Right lung (tissue), 5 donors: ENCODE measurements around the gene SF3B2. TPM values are rescaled to one million over a fixed set of nuclear protein-coding genes. Genes with fewer than 3 reads are reported as not detected.
"Not testable (repeated sequence)": the region's sequence is repeated elsewhere in the genome, so short reads cannot be mapped to it uniquely, and the experiment has no call there.

ENCODE experiments used
- DNase-seq, 2 donors: peaks; one replicate each; pipeline ENCODE4 v3.0.0-alpha.2; 2013
- polyA plus RNA-seq, 5 donors: library from polyadenylated mRNA; unstranded; fragments of 120-200 nt; gene quantifications; one replicate each; pipeline versions ENCODE4 v1.2.1 to v1.2.3, GENCODE V29; 2013; ENCODE audit warnings: inconsistent platforms in 1 of 5, low replicate concordance in 1 of 5; ENCODE audit not compliant: insufficient read length in 5 of 5, insufficient read depth in 1 of 5

Gene SF3B2
- polyA plus RNA-seq, 5 donors = 168 to 227 (median 205) TPM

GRCh38 chr11:66071381-66071801 is 19.2 kb downstream of the SF3B2 start:
- DNase-seq = no peak

- no peak for DNase-seq
These were observed 19.9 kb downstream of the SF3B2 start for GRCh38 chr11:66072081-66072480.

- no peak for DNase-seq
These were observed 20.4 kb downstream of the SF3B2 start for GRCh38 chr11:66072518-66072917.

GRCh38 chr11:66073669-66074068 is 21.5 kb downstream of the SF3B2 start:
- no peak for DNase-seq

- no peak for DNase-seq
These were observed 23.1 kb downstream of the SF3B2 start for GRCh38 chr11:66075273-66075672.

GRCh38 chr11:66076561-66076960 is 24.4 kb downstream of the SF3B2 start:
- DNase-seq = no peak

- no peak for DNase-seq
These were observed 25.8 kb downstream of the SF3B2 start for GRCh38 chr11:66077927-66078326.

GRCh38 chr11:66078949-66079348 is 26.8 kb downstream of the SF3B2 start:
- DNase-seq = not testable (repeated sequence)

GRCh38 chr11:66080055-66080817 is 28.1 kb downstream of the SF3B2 start:
- DNase-seq = no peak

- no peak for DNase-seq
These were observed 29.3 kb downstream of the SF3B2 start for GRCh38 chr11:66081505-66081904.

GRCh38 chr11:66082946-66083698 is 31.0 kb downstream of the SF3B2 start:
- no peak for DNase-seq

GRCh38 chr11:66083767-66084166 is 31.6 kb downstream of the SF3B2 start:
- no peak for DNase-seq

GRCh38 chr11:66084821-66085475 is 32.8 kb downstream of the SF3B2 start:
- no peak for DNase-seq

GRCh38 chr11:66087148-66087908 is 35.2 kb downstream of the SF3B2 start:
- DNase-seq = no peak

- DNase-seq = no peak
These were observed 36.9 kb downstream of the SF3B2 start for GRCh38 chr11:66089067-66089466.

- no peak for DNase-seq
These were observed 38.1 kb downstream of the SF3B2 start for GRCh38 chr11:66090288-66090687.

- DNase-seq = not testable (repeated sequence)
These were observed 40.0 kb downstream of the SF3B2 start for GRCh38 chr11:66092125-66092524.

- DNase-seq = not testable (repeated sequence)
These were observed 47.6 kb downstream of the SF3B2 start for GRCh38 chr11:66099746-66100145.

- no peak for DNase-seq
These were observed 48.3 kb downstream of the SF3B2 start for GRCh38 chr11:66100272-66101065.

- no peak for DNase-seq
These were observed 48.9 kb downstream of the SF3B2 start for GRCh38 chr11:66101066-66101464.

GRCh38 chr11:66104057-66104638 is 52.0 kb downstream of the SF3B2 start:
- DNase-seq = no peak
